Activated naive CD8-positive, alpha-beta T cell treated with anti-CD3 and anti-CD28 coated beads, Interleukin-2, amount 50 U/mL, for 16 hours (primary cell): ENCODE measurements around the gene ARF3.
"Not testable (repeated sequence)": the region's sequence is repeated elsewhere in the genome, so short reads cannot be mapped to it uniquely, and the experiment has no call there.

Source experiments
- DNase-seq: peaks from one replicate; pipeline ENCODE4 v3.0.0-alpha.2; 2020; ENCODE audit warnings: low read depth, low spot score

ARF3 gene

GRCh38 chr12:48930475-48930874 is 26.8 kb downstream of the ARF3 start:
- DNase-seq: no peak

- no peak for DNase-seq
These were observed 27.7 kb downstream of the ARF3 start for GRCh38 chr12:48929551-48929950.

- DNase-seq: no peak
These were observed 30.0 kb downstream of the ARF3 start for GRCh38 chr12:48927261-48927660.

GRCh38 chr12:48925304-48926011 is 31.8 kb downstream of the ARF3 start, which contains the start of gene FKBP11:
Gene FKBP11 (minus strand): TSS chr12:48925492. CDS start chr12:48925428, 64 bp downstream.
- DNase-seq: peak; percentile 64

GRCh38 chr12:48924617-48925303 is 32.5 kb downstream of the ARF3 start:
- peak; percentile 57 for DNase-seq

- no peak for DNase-seq
These were observed 34.2 kb downstream of the ARF3 start for GRCh38 chr12:48923117-48923516.

GRCh38 chr12:48917857-48918537 is 39.3 kb downstream of the ARF3 start:
- no peak for DNase-seq

- DNase-seq: no peak
These were observed 47.1 kb downstream of the ARF3 start for GRCh38 chr12:48910196-48910595.

GRCh38 chr12:48909698-48910097 is 47.6 kb downstream of the ARF3 start:
- not testable (repeated sequence) for DNase-seq

GRCh38 chr12:48907245-48907644 is 50.0 kb downstream of the ARF3 start:
- no peak for DNase-seq

GRCh38 chr12:48903982-48904411 is 53.3 kb downstream of the ARF3 start:
- DNase-seq: peak; percentile 69

GRCh38 chr12:48903363-48903981 is 53.8 kb downstream of the ARF3 start:
- DNase-seq: no peak

- DNase-seq: no peak
These were observed 56.0 kb downstream of the ARF3 start for GRCh38 chr12:48901278-48901677.

- DNase-seq: no peak
These were observed 57.6 kb downstream of the ARF3 start for GRCh38 chr12:48899651-48900050.

GRCh38 chr12:48894271-48894670 is 63.0 kb downstream of the ARF3 start:
- no peak for DNase-seq

GRCh38 chr12:48890657-48891418 is 66.4 kb downstream of the ARF3 start:
- DNase-seq: peak; percentile 41

GRCh38 chr12:48889679-48890078 is 67.6 kb downstream of the ARF3 start:
- DNase-seq: no peak
